ENCODE measurements around the gene MYL3.

DNA sequence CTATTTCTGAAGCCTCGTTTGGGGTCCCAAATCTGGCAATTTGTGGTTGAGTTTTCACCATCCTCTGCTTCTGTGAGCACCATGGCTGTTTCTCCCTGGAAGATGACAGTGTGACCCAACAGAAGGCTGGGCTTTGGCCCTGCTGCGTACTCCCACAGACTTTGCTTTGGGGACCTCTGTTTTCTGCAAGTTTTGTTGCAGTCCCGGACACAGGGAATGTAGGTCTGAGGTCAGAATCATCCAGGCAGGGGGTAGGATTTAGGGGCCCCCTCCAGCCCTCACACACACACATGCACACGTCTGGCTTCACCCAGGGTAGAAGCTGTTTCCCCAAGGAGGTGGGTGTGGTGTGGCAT is 20.6 kb upstream of the MYL3 start:
- TF ChIP-seq, protein P1, sequence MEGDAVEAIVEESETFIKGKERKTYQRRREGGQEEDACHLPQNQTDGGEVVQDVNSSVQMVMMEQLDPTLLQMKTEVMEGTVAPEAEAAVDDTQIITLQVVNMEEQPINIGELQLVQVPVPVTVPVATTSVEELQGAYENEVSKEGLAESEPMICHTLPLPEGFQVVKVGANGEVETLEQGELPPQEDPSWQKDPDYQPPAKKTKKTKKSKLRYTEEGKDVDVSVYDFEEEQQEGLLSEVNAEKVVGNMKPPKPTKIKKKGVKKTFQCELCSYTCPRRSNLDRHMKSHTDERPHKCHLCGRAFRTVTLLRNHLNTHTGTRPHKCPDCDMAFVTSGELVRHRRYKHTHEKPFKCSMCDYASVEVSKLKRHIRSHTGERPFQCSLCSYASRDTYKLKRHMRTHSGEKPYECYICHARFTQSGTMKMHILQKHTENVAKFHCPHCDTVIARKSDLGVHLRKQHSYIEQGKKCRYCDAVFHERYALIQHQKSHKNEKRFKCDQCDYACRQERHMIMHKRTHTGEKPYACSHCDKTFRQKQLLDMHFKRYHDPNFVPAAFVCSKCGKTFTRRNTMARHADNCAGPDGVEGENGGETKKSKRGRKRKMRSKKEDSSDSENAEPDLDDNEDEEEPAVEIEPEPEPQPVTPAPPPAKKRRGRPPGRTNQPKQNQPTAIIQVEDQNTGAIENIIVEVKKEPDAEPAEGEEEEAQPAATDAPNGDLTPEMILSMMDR (IDR thresholded peaks at IDR 0.05; ENCODE audit: insufficient read depth, low read length), result no peak
- TF ChIP-seq SPI1 (IDR thresholded peaks at IDR 0.05; ENCODE audit: borderline replicate concordance, low read depth), result no peak
